ENCODE results near the gene FURIN.

- TF ChIP-seq CTCF (IDR thresholded peaks at IDR 0.05): no peak
- no peak for TF ChIP-seq GABPA (IDR thresholded peaks at IDR 0.05; ENCODE audit: low read depth)
- TF ChIP-seq, protein P1, sequence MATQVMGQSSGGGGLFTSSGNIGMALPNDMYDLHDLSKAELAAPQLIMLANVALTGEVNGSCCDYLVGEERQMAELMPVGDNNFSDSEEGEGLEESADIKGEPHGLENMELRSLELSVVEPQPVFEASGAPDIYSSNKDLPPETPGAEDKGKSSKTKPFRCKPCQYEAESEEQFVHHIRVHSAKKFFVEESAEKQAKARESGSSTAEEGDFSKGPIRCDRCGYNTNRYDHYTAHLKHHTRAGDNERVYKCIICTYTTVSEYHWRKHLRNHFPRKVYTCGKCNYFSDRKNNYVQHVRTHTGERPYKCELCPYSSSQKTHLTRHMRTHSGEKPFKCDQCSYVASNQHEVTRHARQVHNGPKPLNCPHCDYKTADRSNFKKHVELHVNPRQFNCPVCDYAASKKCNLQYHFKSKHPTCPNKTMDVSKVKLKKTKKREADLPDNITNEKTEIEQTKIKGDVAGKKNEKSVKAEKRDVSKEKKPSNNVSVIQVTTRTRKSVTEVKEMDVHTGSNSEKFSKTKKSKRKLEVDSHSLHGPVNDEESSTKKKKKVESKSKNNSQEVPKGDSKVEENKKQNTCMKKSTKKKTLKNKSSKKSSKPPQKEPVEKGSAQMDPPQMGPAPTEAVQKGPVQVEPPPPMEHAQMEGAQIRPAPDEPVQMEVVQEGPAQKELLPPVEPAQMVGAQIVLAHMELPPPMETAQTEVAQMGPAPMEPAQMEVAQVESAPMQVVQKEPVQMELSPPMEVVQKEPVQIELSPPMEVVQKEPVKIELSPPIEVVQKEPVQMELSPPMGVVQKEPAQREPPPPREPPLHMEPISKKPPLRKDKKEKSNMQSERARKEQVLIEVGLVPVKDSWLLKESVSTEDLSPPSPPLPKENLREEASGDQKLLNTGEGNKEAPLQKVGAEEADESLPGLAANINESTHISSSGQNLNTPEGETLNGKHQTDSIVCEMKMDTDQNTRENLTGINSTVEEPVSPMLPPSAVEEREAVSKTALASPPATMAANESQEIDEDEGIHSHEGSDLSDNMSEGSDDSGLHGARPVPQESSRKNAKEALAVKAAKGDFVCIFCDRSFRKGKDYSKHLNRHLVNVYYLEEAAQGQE (IDR thresholded peaks at IDR 0.05; ENCODE audit: low read depth, low read length): no peak
- TF ChIP-seq JUND (IDR thresholded peaks at IDR 0.05): no peak
- TF ChIP-seq RAD21 (IDR thresholded peaks at IDR 0.05; ENCODE audit: low read length): no peak
- no peak for TF ChIP-seq CHD2 (IDR thresholded peaks at IDR 0.05; ENCODE audit: low read length, partially characterized antibody)
- TF ChIP-seq FOSL2 (IDR thresholded peaks at IDR 0.05; ENCODE audit: borderline replicate concordance, low read depth): no peak
- TF ChIP-seq POLR2AphosphoS5 (IDR thresholded peaks at IDR 0.05; ENCODE audit: low read depth, low read length): no peak
- TF ChIP-seq MAX (IDR thresholded peaks at IDR 0.05; ENCODE audit: low read depth): no peak
Observed at GRCh38 chr15:90844696-90845095, 23.7 kb upstream of the FURIN start.
